Epidermal melanocyte (primary cell): ENCODE results near the gene EMID1.
"Not testable (repeated sequence)": the region's sequence is repeated elsewhere in the genome, so short reads cannot be mapped to it uniquely, and the experiment has no call there.

Experiments
- DNase-seq: peaks from one replicate; pipeline ENCODE4 v3.0.0; 2011; ENCODE audit warnings: low spot score; ENCODE audit not compliant: insufficient read length

Gene EMID1

DNA sequence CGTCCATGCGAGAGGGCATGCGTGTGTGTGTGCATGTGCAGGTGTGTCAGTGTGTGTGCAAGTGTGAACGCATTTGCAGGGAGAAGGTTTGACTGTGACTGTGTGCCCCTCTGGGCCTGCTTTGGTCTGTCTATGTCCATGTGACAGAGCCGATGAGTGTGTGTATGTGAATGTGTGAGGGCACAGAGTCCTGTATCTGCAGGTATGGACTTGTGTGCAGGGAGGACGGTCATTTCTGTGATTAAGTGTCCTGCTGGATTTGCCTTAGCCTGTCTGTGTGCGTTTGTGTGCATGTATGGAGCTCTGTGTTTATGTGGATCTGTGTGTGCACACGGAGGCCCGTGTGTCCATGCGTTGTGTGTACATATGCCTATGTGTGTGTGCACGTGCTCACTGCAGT, 5.4 kb downstream of the EMID1 start:
- DNase-seq: no peak

DNA sequence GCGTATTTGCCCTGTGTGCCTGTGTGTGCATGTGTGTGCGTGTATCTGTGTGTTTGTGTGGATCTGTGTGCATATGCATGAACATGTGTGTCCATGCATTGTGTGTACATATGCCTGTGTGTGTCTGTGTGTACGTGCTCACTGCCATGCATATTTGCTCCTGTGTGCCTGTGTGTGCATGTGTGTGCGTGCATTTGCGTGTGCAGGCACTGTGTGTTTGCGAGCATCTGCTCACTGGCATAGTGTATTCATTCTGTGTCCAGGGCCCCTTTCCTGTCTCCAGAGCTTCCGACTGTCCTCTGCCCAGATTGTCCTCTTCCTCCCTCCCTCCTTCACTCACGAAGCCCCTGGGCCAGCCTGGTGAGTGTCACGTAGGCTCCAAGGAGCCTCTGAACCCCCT, 5.8 kb downstream of the EMID1 start:
- DNase-seq: no peak

DNA sequence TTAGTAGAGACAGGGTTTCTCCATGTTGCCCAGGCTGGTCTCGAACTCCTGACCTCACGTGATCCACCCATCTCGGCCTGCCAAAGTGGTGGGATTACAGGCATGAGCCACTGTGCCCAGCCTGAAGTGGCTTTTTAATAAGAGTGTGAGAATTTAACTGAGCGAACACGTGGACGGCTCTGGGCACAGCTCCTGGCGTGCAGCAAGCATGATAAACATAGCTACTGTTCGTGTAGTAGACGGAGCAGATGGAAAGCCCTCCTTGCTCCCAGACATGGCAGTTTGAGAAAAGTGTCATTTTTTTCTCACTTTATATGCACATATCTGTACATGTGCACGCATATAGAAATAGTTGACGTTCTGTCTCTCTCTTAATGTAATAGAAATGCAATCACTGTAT, 7.0 kb downstream of the EMID1 start:
- DNase-seq: no peak

DNA sequence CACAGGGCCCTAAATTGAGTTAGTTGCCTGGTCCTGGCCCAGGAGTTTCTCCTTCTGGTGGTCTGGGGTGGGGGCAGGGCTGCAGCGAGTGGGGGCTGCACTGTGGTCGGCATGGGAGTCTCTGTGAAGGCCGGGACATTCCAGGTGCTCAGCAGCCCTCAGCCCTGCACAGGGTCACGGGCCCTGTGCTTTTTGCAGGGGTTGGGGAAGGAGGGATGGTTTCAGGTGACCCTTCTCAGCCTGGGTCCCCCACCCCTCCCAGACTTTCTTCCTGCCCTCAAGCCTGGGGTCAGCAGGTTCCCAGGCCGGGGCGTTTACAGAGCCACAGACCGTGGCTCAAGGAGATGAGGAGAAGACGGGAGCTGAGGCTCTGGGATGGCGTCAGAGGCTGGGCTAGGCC, 7.8 kb downstream of the EMID1 start:
- no peak for DNase-seq

DNA sequence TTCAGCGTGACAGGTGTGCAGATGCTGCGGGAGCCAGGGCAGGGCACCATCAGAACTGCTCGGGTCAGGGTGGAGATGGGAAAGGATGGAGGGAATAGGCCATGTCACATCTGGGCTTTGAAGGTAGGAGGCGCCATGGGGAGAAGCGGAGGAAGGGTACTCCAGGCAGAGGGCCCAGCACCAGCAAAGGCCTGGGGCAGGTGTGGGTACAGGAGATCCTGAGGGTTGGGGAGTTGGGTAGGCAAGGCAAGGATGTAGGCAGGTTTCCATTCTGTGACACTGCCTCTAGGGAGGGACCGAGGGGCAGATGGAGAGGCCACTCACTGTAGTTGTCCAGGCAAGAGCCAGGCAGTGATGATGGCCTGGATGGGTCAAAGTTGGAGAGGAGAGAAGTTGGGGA, 8.5 kb downstream of the EMID1 start:
- no peak for DNase-seq

DNA sequence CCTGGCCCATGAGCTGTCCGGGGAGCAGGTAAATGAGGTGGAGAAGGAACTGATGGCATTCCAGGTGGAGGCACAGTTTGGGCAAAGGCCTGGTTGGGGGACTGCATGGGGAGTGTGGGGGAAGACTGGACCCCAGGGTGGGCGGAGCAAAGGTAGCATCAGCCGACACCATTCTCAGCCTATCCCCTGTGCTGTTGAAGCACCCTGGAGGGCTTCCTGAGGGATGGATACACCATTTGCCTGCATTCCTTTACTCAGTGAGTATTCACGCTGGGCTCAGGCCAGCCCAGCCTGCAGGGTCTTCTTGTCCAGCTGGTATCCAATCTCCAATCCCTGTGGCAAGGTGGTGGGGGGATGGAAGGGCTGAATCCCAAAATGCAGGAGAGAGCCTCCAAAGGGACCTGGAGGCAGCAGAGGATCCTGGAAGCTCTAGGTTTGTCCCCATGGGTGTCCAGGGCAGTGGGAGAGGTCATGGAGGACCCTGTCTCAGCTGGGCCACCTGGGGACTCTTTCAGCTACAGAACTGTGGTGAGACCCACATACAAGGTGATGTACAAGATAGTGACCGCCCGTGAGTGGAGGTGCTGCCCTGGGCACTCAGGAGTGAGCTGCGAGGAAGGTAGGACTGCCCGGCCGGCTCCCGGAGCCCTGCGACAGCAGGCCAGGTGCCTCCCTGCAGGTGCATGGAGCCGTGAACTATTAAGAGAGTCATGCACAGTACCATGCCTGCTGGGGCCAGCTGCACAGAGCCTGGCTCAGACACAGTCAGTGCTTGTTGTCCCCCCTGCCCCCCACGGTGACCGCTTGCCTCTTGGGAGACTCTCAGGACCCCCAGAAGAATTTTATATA, 9.5 kb downstream of the EMID1 start:
- no peak for DNase-seq

DNA sequence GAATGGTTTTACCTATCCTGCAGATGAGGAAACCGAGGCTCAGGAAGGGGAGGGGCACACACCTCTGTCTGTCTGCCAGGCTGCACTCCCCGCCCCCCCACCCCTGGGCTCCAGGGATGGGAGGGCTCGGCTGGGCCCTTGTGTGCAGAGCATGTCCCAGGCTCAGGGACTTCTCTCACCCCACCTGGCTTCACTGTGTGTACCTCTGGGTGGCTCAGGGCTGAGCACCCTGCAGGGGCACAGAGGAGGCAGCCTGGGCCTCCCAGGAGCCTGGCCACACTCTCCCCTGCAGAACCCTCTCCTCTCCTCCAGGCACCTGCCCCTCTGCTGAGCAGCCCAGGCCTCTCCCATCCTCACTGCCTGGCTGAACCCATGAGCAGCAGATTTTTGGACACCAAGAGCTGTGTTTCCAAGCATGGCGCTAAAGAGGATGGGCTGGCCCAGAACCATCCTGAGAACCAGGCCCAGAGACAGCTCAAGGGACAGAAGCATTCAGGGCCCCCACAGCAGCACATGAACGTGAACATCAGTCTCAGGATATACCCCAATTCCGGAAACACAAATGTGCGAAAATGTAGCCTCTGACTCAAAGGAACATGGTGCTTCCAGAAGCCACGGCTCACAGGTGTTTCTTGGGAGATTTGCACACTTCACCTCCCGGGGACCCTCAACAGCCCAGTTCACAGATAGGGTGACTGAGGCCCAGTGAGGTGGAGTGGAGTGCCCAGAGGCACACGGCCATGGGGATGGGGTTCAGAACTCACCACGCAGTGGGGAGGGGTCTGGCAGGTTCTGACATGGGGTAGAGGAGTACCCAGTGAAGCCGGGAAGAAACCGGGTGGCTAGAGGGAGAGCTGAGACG, 10.5 kb downstream of the EMID1 start:
- no peak for DNase-seq

DNA sequence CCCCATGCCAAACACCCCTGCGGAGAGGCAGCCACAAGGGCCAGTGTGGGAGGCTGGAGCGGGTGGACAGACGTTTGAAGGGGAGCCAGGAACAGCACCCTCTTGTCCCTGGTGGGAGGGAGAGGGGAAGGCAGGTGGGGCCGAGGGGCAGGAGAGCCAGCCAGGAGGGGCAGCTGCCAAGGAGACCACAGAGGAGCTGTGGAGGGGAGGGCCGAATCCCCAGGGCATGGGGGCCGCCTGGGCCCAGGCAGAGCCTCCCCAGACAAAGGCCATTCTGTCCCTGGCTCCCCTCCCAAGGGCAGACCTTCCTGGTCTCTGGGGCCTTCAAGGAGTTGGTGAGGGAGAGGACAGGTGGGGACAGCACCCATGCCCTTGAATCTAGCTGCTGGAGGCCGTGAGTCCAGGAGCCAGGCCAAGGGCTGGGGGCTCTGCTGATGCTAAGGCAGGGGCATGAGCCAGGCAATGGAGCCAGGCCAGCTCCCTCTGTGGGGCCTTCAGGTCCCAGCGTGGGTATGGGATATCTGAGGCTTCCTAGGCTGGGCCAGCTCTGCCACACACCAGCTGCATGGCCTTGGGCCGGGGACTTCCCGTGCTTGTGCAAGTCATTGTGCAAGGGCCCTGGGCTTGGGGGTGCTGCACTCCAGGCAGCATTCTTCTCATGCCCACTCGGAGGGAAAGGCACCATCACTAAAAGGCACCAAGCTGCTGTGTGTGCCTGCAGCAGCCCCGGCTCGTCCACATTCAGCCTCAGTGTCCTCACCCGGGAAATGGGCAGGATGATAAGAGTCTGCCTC, 11.4 kb downstream of the EMID1 start:
- DNase-seq: no peak

DNA sequence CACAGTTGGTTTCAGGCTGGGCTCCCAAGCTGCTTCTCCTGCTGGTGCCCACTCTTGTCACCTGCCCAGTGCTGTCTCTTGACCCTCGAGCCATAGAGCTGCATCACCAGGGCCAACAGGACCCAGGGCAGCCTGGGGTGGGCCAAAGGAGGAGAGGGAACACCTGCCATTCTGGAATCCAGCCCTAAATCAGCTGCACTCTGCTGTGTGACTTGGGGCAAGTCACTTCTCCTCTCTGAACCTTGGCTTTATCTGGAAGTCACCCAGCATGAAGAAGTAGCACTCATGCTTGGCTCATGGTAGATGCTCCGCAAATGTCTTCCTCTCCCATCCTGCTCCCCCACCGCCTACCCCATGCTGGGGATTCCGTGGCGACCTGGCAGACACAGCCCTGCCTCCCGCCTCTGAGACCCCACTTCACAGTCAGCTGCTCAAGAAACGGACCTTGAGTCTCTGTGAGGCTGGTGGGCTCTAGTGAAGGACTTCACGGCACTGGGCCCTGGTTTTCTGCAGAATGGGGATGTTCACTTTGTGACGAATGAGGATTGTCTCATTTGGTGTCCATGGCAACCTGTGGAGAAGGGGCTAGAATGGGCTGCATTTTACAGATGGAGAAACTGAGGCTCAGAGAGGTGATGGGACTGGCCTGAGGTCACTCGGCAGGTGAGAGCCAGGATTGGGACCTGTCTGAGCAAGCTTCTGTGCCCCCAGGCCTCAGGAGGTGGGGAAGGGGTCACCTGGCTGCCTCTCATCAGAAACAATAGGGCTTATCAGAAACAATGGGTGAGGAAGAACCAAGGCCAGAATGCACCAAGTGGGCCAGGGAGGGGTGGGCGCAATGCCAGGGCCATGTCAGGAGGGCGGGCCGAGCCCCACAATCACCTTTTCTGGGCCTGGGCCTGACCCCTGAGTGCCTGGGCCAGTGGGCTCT, 12.4 kb downstream of the EMID1 start:
- no peak for DNase-seq

DNA sequence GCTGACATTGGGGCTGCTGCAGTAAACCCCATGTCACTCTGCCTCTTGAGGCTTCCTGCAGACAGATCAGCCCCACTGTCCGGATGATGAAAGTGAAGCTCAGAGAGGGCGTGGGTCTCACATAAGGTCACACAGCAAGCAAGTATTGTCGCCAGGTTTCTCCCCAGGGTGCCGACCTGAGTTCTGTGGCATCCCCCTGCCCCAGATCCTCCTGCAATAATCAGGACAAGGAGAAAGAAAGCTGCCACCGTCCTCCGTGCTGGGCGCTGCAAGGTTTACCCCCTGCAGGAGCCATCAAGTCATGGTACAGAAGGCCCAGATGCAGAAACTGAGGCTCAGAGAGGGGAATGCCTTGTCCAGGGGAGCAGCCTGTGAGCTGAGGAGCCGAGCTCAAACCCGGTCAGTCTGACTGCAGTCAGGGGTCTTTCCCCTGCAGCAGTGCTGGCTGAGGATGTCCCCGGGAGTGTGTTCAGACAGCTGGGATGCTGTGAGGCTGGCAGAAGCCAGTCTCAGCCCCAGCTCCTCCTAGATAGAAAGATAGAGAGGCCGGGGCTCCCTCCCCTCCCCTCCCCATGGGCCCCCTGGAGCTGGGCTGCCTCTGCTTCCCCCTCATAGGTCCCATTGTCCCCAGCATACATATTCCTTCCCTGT, 13.2 kb downstream of the EMID1 start:
- DNase-seq: no peak

DNA sequence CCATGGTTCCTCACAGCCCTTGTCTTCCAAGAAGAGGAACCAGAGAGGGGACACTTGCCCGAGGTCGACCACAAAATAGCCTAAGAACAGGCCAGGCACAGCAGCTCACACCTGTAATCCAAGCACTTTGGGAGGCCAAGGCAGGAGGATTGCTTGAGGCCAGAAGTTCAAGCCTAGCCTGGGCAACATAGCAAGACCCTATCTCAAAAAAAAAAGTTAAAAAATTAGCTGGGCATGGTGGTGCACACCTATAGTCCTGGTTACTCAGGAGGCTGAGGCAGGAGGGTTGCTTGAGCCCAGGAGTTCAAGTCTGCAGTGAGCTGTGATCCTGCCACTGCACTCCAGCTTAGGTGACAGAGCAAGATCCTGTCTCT, 13.7 kb downstream of the EMID1 start:
- DNase-seq: not testable (repeated sequence)

DNA sequence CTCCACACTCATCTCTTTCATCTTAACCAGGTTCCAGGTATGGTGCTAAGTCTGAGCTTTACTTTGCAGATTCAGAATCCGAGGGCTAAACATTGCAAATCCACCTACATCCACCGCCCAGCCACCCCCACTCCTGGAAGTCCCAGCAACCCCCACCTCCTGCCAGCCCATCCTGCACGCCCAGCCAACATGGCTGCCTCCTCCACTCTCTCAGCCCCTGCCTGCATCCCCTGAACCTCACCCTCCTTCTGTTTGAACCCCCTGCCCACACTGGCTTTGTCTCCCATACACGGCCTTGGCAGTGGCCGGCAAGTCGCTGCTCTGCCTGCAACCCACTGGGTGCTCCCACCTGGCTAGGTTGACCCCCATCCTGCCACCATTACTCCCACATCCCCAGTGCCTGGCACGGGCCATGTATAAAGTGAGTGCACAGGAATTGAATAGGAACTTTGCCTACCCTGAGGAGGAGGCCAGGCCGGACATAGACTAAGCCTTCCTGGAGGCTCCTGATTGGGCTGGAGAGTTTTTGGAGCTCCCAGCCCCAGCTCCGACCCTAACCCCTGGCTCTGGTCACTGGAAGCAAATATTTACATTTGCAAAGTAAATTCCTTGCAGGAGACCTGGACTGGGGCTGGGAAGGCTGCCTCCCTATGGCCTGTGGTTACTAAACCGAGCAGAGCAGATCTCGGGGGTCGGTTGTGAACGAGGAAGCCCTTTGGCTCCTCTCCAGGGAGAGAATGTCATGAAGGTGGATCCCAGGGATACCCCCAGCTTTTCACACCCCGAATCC, 14.4 kb downstream of the EMID1 start:
- DNase-seq: no peak

DNA sequence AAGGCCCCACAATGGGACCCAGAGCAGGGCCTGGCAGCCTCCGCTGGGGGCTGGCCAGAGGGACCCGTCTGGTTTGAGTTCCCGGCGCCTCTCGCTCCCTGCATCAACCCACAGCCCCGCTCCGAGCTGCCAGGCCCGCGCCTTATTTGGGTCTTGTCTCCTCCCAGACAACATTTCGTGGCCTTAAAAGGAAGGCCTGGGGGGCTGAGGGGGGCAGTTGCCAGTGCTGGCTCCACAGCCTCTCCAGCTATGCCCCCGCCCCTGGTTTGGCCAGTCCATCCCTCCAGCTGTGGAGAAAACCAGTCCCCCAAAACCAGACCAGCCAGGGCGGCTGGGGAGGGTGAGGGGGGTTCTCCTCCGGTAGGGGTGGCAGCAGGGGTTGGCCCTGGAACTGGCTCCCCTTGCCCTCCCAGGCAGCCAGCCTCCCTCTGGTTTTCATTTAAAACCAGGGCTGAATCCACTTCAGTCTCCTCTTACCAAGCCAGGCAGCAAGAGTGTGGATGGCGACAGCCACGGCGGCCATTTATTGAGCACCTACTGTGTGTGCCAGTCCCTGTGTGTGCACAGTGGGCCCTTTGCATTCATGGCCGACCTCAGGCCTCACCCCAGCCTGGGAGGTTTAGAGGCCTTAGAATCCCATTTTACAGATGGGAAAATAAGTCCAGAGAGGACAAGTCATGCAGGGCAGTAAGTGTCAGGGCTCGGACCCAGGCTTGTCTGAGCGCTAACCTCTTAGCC, 18.6 kb downstream of the EMID1 start:
- DNase-seq: no peak

DNA sequence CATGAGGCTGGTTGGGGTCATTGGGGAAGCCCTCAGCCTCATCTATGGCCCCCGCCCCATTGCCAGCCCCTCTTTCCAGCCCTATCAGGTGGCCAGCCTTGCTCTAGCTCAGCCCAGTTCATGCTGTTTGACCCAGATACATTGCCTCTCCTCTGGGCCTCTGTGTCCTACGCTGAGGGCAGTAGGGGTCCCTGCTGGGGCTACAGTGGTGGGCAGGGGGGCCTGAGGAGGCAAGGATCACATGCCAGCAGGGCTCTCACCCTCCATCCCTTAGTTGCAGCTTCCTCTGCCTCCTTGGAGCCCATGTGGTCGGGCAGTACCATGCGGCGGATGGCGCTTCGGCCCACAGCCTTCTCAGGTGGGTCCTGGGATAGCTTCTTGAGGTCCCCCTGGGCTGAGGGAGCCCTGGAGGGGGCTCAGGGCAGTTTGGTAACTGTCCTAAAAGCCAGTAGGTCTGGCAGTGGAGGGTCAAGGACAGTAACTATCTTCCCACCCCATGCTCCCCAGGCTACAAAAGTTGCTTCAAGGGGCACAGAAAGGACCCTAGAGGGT, 19.2 kb downstream of the EMID1 start:
- DNase-seq: no peak

DNA sequence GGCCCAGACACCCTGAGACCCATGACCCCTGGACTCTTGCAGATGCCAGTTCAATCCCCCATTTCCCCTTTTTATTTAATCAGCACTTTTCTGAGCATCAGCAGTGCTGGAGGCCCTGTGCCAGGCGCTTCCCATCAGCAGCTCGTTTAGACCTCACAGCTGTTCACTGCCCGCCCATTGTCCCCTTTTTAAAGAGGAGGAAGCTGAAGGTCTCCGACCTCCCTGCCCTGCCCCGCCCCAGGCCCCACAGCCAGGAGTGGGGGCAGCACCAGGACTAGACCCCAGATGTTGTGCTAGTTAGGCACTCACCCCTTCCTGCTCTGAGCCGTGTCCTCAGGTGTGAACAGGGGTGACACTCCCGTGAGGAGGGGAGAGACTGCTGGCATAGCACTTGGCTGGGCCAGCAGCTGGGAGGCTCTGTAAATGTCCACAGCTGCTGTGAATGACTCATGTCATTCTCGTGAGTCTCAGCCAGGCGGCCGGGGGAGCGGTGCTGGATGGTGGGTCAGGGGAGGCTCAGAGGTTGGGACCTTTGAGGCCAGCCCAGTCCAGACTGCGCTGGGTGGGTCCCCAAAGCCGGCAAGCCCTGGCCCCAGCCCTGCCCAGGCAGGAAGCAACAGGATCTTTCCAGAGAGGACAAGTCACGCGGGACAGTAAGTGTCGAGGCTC, 19.9 kb downstream of the EMID1 start:
- no peak for DNase-seq

DNA sequence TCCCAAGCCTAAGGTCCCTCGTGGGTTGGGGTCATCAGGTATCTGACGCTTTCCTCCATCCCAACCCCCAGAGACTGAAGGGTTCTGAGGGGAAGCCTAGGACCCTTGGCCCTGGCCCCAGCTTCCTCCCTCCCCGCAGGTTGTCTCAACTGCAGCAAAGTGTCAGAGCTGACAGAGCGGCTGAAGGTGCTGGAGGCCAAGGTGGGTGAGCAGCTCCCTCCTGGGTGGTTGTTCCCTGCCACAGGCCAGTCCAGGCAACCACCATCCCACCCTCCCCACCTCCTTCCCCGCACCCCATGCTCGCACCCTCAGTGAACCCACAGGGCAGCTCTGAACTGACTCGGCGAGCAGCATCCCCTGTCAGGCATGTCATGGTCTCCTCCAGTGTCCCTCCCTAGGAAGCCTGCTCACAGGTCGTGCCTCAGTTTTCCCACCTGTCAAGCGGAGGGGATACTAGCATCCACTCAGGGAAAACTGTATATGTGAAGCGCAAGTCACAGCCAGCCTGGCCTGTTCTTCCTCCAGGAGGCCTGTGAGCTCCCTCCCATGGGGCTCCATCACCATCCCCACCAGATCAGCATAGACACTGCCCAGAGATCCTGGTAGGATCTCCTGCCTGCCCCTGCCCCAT, 20.8 kb downstream of the EMID1 start:
- no peak for DNase-seq
